Measurements from ENCODE around the gene ZBTB7B. TPM values are rescaled to one million over a fixed set of nuclear protein-coding genes. Genes with fewer than 3 reads are reported as not detected.

The ZBTB7B gene
- total and polyA plus RNA-seq, 9 of the 15 experiments (the other 6 are each of a cell fraction or from before 2014, with no cell fraction given), result 0.04 to 46.5 (median 15.2) TPM

- 0 out of 2 replicates have a peak, but pooled peaks have one; percentile 48 for TF ChIP-seq ZNF57 (CRISPR knock-in tag; IDR thresholded peaks at IDR 0.05)
- peak; percentile 97 for TF ChIP-seq EP400 (IDR thresholded peaks at IDR 0.05)
- TF ChIP-seq CHCHD3 (CRISPR knock-in tag; IDR thresholded peaks at IDR 0.05), result peak; percentile 87; the same call in 1 of the 2 replicates
- TF ChIP-seq ZNF165 (CRISPR knock-in tag; IDR thresholded peaks at IDR 0.05; ENCODE audit: borderline replicate concordance), result no peak
- TF ChIP-seq, protein P1, sequence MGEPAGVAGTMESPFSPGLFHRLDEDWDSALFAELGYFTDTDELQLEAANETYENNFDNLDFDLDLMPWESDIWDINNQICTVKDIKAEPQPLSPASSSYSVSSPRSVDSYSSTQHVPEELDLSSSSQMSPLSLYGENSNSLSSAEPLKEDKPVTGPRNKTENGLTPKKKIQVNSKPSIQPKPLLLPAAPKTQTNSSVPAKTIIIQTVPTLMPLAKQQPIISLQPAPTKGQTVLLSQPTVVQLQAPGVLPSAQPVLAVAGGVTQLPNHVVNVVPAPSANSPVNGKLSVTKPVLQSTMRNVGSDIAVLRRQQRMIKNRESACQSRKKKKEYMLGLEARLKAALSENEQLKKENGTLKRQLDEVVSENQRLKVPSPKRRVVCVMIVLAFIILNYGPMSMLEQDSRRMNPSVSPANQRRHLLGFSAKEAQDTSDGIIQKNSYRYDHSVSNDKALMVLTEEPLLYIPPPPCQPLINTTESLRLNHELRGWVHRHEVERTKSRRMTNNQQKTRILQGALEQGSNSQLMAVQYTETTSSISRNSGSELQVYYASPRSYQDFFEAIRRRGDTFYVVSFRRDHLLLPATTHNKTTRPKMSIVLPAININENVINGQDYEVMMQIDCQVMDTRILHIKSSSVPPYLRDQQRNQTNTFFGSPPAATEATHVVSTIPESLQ (CRISPR knock-in tag; IDR thresholded peaks at IDR 0.05), result 0 out of 2 replicates have a peak, but pooled peaks have one; percentile 34
- TF ChIP-seq ETV1 (tag; conservative IDR thresholded peaks at IDR 0.05; ENCODE audit: low read depth), result peak; percentile 48; the same call in 1 of the 2 replicates
- TF ChIP-seq ZNF239 (CRISPR knock-in tag; IDR thresholded peaks at IDR 0.05), result no peak
- TF ChIP-seq, protein P2, sequence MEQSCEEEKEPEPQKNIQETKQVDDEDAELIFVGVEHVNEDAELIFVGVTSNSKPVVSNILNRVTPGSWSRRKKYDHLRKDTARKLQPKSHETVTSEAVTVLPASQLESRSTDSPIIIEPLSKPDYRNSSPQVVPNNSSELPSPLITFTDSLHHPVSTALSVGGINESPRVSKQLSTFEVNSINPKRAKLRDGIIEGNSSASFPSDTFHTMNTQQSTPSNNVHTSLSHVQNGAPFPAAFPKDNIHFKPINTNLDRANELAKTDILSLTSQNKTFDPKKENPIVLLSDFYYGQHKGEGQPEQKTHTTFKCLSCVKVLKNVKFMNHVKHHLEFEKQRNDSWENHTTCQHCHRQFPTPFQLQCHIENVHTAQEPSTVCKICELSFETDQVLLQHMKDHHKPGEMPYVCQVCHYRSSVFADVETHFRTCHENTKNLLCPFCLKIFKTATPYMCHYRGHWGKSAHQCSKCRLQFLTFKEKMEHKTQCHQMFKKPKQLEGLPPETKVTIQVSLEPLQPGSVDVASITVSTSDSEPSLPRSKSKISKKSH (CRISPR knock-in tag; IDR thresholded peaks at IDR 0.05), result no peak
- TF ChIP-seq JUN (IDR thresholded peaks at IDR 0.05; ENCODE audit: borderline replicate concordance, low read depth, low read length), result no peak
- no peak for TF ChIP-seq JUN (CRISPR knock-in tag; IDR thresholded peaks at IDR 0.05; ENCODE audit: borderline replicate concordance)
- peak; percentile 81 for TF ChIP-seq RFX1 (IDR thresholded peaks at IDR 0.05)
- 0 out of 2 replicates have a peak, but pooled peaks have one; percentile 33 for TF ChIP-seq ZC3H8 (IDR thresholded peaks at IDR 0.05)
- peak; percentile 77 for TF ChIP-seq NBN (IDR thresholded peaks at IDR 0.05; ENCODE audit: low read depth)
- TF ChIP-seq SRSF1 (IDR thresholded peaks at IDR 0.05; ENCODE audit: low read depth, low read length), result no peak
- peak; percentile 90 for TF ChIP-seq HBP1 (CRISPR knock-in tag; IDR thresholded peaks at IDR 0.05)
- peak; percentile 99 for TF ChIP-seq ASH1L (IDR thresholded peaks at IDR 0.05; ENCODE audit: borderline replicate concordance, low read depth, partially characterized antibody)
- peak; percentile 42; the same call in 1 of the 2 replicates for TF ChIP-seq NR2C1 (IDR thresholded peaks at IDR 0.05)
- no peak for TF ChIP-seq NR2C1 (tag; IDR thresholded peaks at IDR 0.05)
- no peak for TF ChIP-seq KDM1A (IDR thresholded peaks at IDR 0.05)
- TF ChIP-seq BDP1 (IDR thresholded peaks at IDR 0.05; ENCODE audit: insufficient read depth, insufficient read length), result no peak
- TF ChIP-seq RBFOX2 (IDR thresholded peaks at IDR 0.05; ENCODE audit: low read depth, low read length), result no peak; the same call in none of the 2 replicates
- TF ChIP-seq DMBX1 (CRISPR knock-in tag; IDR thresholded peaks at IDR 0.05; ENCODE audit: borderline replicate concordance), result 0 out of 2 replicates have a peak, but pooled peaks have one; percentile 27
- no peak for TF ChIP-seq FIP1L1 (IDR thresholded peaks at IDR 0.05; ENCODE audit: low read depth, low read length, poor library complexity, severe bottlenecking)
- no peak for TF ChIP-seq BRCA1 (IDR thresholded peaks at IDR 0.05)
- TF ChIP-seq BRCA1 (CRISPR knock-in tag; IDR thresholded peaks at IDR 0.05), result no peak
Observed at GRCh38 chr1:154982897-154983648, 19.5 kb upstream of the ZBTB7B start, which contains the start of gene FLAD1 (continued).

Measured in K562 (cell line).